ENCODE measurements around the gene PTPRT. TPM values are rescaled to one million over a fixed set of nuclear protein-coding genes. Genes with fewer than 3 reads are reported as not detected.

PTPRT gene
- total RNA-seq, 1 experiment from 2014 or later, result not detected

GRCh38 chr20:42027746-42028268, 1161.9 kb downstream of the PTPRT start:
- Histone ChIP-seq H3K4me1 (ENCODE audit: insufficient read depth, low read length, poor library complexity, severe bottlenecking) (no peaks in the 10 kb centered on the region), H3K27ac (ENCODE audit: low read depth, low read length, poor library complexity, severe bottlenecking) (no peak overlapping the region), H3K27me3 (replicated peaks; ENCODE audit: insufficient read depth, low read depth, low read length, poor library complexity) (no peaks in the 10 kb centered on the region), H3K4me3 (ENCODE audit: low read depth, low read length, poor library complexity, severe bottlenecking) (no peak overlapping the region), H3K9me3 (ENCODE audit: low read depth, low read length, poor library complexity, severe bottlenecking) (no peaks in the 10 kb centered on the region), H3K36me3 (ENCODE audit: insufficient read depth, low read length, poor library complexity, severe bottlenecking) (no peaks in the 10 kb centered on the region)
- POLR2A ChIA-PET (ENCODE audit: low non-redundant PET), result no interaction called here
- intact Hi-C loops (cut with micrococcal nuclease; ENCODE audit: unreplicated experiment), result no loop called here
- BruUV-seq (replicated peaks), result no TSS peak
- DNase-seq (ENCODE audit: low spot score), result peak; percentile 26
- TF ChIP-seq CTCF (conservative IDR thresholded peaks at IDR 0.05; ENCODE audit: low read depth, low read length) (peak; percentile 30), EZH2 (IDR thresholded peaks at IDR 0.05; ENCODE audit: borderline replicate concordance, low read depth, low read length, poor library complexity, severe bottlenecking) (no peak)
- CTCF ChIA-PET, result no interaction called here

GRCh38 chr20:42026599-42026998, 1163.1 kb downstream of the PTPRT start:
- CTCF ChIA-PET, result no interaction called here
- H3K27me3 ChIP-seq (replicated peaks; ENCODE audit: insufficient read depth, low read depth, low read length, poor library complexity), result no peaks in the 10 kb centered on the region
- TF ChIP-seq CTCF (conservative IDR thresholded peaks at IDR 0.05; ENCODE audit: low read depth, low read length) (no peak), EZH2 (IDR thresholded peaks at IDR 0.05; ENCODE audit: borderline replicate concordance, low read depth, low read length, poor library complexity, severe bottlenecking) (no peak)
- no peak overlapping the region for H3K4me3 ChIP-seq (ENCODE audit: low read depth, low read length, poor library complexity, severe bottlenecking)
- H3K4me1 ChIP-seq (ENCODE audit: insufficient read depth, low read length, poor library complexity, severe bottlenecking), result no peaks in the 10 kb centered on the region
- no peak overlapping the region for H3K27ac ChIP-seq (ENCODE audit: low read depth, low read length, poor library complexity, severe bottlenecking)
- intact Hi-C loops (cut with micrococcal nuclease; ENCODE audit: unreplicated experiment), result no loop called here
- BruUV-seq (replicated peaks), result no TSS peak
- H3K9me3 ChIP-seq (ENCODE audit: low read depth, low read length, poor library complexity, severe bottlenecking), result no peaks in the 10 kb centered on the region
- no peaks in the 10 kb centered on the region for H3K36me3 ChIP-seq (ENCODE audit: insufficient read depth, low read length, poor library complexity, severe bottlenecking)
- no peak for DNase-seq (ENCODE audit: low spot score)
- POLR2A ChIA-PET (ENCODE audit: low non-redundant PET), result no interaction called here

GRCh38 chr20:42024653-42025052, 1165.1 kb downstream of the PTPRT start:
- DNase-seq (ENCODE audit: low spot score), result peak; percentile 67
- TF ChIP-seq EZH2 (IDR thresholded peaks at IDR 0.05; ENCODE audit: borderline replicate concordance, low read depth, low read length, poor library complexity, severe bottlenecking), result no peak
- no peak for TF ChIP-seq CTCF (conservative IDR thresholded peaks at IDR 0.05; ENCODE audit: low read depth, low read length)
- H3K27ac ChIP-seq (ENCODE audit: low read depth, low read length, poor library complexity, severe bottlenecking), result no peak overlapping the region
- POLR2A ChIA-PET (ENCODE audit: low non-redundant PET), result no interaction called here
- H3K4me3 ChIP-seq (ENCODE audit: low read depth, low read length, poor library complexity, severe bottlenecking), result no peak overlapping the region
- H3K36me3 ChIP-seq (ENCODE audit: insufficient read depth, low read length, poor library complexity, severe bottlenecking), result no peaks in the 10 kb centered on the region
- CTCF ChIA-PET, result no interaction called here
- H3K9me3 ChIP-seq (ENCODE audit: low read depth, low read length, poor library complexity, severe bottlenecking), result no peaks in the 10 kb centered on the region
- H3K27me3 ChIP-seq (replicated peaks; ENCODE audit: insufficient read depth, low read depth, low read length, poor library complexity), result no peaks in the 10 kb centered on the region
- no peaks in the 10 kb centered on the region for H3K4me1 ChIP-seq (ENCODE audit: insufficient read depth, low read length, poor library complexity, severe bottlenecking)
- BruUV-seq (replicated peaks), result no TSS peak
- intact Hi-C loops (cut with micrococcal nuclease; ENCODE audit: unreplicated experiment), result no loop called here
